Peyer's patch (tissue), 4 donors: ENCODE measurements around the gene COL23A1.

ENCODE experiments used
- CTCF ChIP-seq, 6 experiments: fragments of 450-650 bp in 4 of 6; fragments of 200-600 bp in 2 of 6; sonication (generic) in 1 of 6; IDR thresholded peaks; one replicate each; pipeline ENCODE4 v1.5.1; 2017 to 2019; ENCODE audit warnings: antibody characterized with exemption in 6 of 6, mild to moderate bottlenecking in 3 of 6, moderate library complexity in 1 of 6
- POLR2A ChIP-seq, 2 donors: fragments of 450-650 bp; IDR thresholded peaks; one replicate each; pipeline ENCODE4 v1.5.1; 2017; ENCODE audit warnings: antibody characterized with exemption in 2 of 2, mild to moderate bottlenecking in 2 of 2, moderate library complexity in 2 of 2

- TF ChIP-seq CTCF (IDR thresholded peaks at IDR 0.05): no peak
- no peak for TF ChIP-seq POLR2A (IDR thresholded peaks at IDR 0.05)
Measured at GRCh38 chr5:178396796-178397720, 193.1 kb downstream of the COL23A1 start.
